K562 (cell line): Measurements from ENCODE around the gene TMEM167B. TPM values are rescaled to one million over a fixed set of nuclear protein-coding genes. Genes with fewer than 3 reads are reported as not detected.

Source experiments
- ATAC-seq: fragments of 200-7000 bp; cut with Tn5 transposase; 3 replicates; pipeline ENCODE4 v1.9.1; 2020; ENCODE audit warnings: moderate library complexity
- BruUV-seq: library from RNA; stranded (reverse); fragments of 400-500 nt; replicated peaks from 2 replicates; lab custom pipeline; 2021; lab: Mats Ljungman, UMichigan
- CTCF ChIA-PET: fragments of 300-600 bp; formaldehyde crosslinking; extraction: SDS; loops from one replicate; lab custom pipeline; 2021; ENCODE audit warnings: low intra/inter-chr PET ratio; lab: Yijun Ruan, JAX
- POLR2A ChIA-PET: fragments of 300-600, 350-650 bp; sonication (Branson Sonifier 250); formaldehyde crosslinking; extraction: SDS; loops from one replicate; lab custom pipeline; 2021; ENCODE audit warnings: antibody characterized with exemption, inconsistent platforms; lab: Yijun Ruan, JAX
- DNase-seq, 4 experiments: peaks; one replicate each; pipeline versions ENCODE4 v3.0.0 to v3.0.0-alpha.2; 2011 to 2018; ENCODE audit warnings: low spot score in 3 of 4, mixed read lengths in 3 of 4; ENCODE audit errors: extremely low read depth in 1 of 4
- FAIRE-seq: peaks from 2 replicates; lab custom pipeline; 2011; peaks lifted over from hg19 to GRCh38; lab: Jason Lieb, UNC
- H2AFZ ChIP-seq: 2 replicates; pipeline ENCODE4 v1.6.0; 2011; ENCODE audit warnings: low read depth, low read length, control low read depth, inconsistent platforms
- H3K27ac ChIP-seq: fragments of 200-600 bp; 3 replicates; pipeline ENCODE4 v1.8.0; 2011; ENCODE audit warnings: low read depth, mild to moderate bottlenecking, control low read depth, inconsistent platforms, low read length, moderate library complexity, mixed read lengths; ENCODE audit errors: extremely low read depth
- H3K27me3 ChIP-seq, 2 experiments: fragments of 300-600 bp in 1 of 2; 2 replicates in 1 of 2; 3 replicates in 1 of 2; pipeline versions ENCODE4 v1.6.0 to v1.8.0; 2011; ENCODE audit warnings: inconsistent platforms in 2 of 2, low read length in 2 of 2, mild to moderate bottlenecking in 1 of 2, mixed read lengths in 1 of 2, moderate library complexity in 1 of 2; ENCODE audit not compliant: control insufficient read depth in 2 of 2, insufficient read depth in 2 of 2
- H3K36me3 ChIP-seq: fragments of 300-600 bp; 3 replicates; pipeline ENCODE4 v1.8.0; 2011; ENCODE audit warnings: mild to moderate bottlenecking, low read length, inconsistent platforms; ENCODE audit not compliant: control insufficient read depth, insufficient read depth
- H3K4me1 ChIP-seq, 2 experiments: fragments of 200-600 bp in 1 of 2; replicated peaks in 1 of 2; 2 replicates in 1 of 2; 3 replicates in 1 of 2; pipeline versions ENCODE4 v1.5.1 to v1.8.0; 2011; ENCODE audit warnings: inconsistent platforms in 2 of 2, low read length in 2 of 2, mild to moderate bottlenecking in 1 of 2, mixed read lengths in 1 of 2, moderate library complexity in 1 of 2; ENCODE audit not compliant: control insufficient read depth in 2 of 2, insufficient read depth in 2 of 2
- H3K4me2 ChIP-seq: 2 replicates; pipeline ENCODE4 v1.6.1; 2011; ENCODE audit warnings: low read length, control low read depth, inconsistent platforms, mixed read lengths; ENCODE audit not compliant: insufficient read depth
- H3K4me3 ChIP-seq: fragments of 200-600 bp; sonication (generic), shearing (Covaris generic); 2 replicates; pipeline ENCODE4 v1.5.1; 2016; ENCODE audit warnings: control low read depth, inconsistent platforms
- H3K79me2 ChIP-seq: fragments of 200-600 bp; 3 replicates; pipeline ENCODE4 v1.8.0; 2011; ENCODE audit warnings: low read length, inconsistent platforms; ENCODE audit not compliant: control insufficient read depth, insufficient read depth
- H3K9ac ChIP-seq, 2 experiments: 2 replicates each; pipeline versions ENCODE4 v1.6.0 to v1.6.1; 2011; ENCODE audit warnings: low read depth in 2 of 2, low read length in 2 of 2, control low read depth in 1 of 2, inconsistent platforms in 1 of 2, mild to moderate bottlenecking in 1 of 2, mixed read lengths in 1 of 2; ENCODE audit not compliant: insufficient read depth in 1 of 2
- H3K9me1 ChIP-seq: one replicate; pipeline ENCODE4 v1.6.0; 2011; ENCODE audit warnings: inconsistent platforms, mild to moderate bottlenecking, low read length, moderate library complexity; ENCODE audit not compliant: control insufficient read depth, insufficient read depth
- H3K9me3 ChIP-seq: replicated peaks from 2 replicates; pipeline ENCODE4 v1.5.1; 2011; ENCODE audit warnings: low read depth, low read length, inconsistent platforms; ENCODE audit not compliant: control insufficient read depth, insufficient read depth
- H4K20me1 ChIP-seq: replicated peaks from 2 replicates; pipeline ENCODE4 v1.6.1; 2011; ENCODE audit warnings: low read length, inconsistent platforms, mixed read lengths; ENCODE audit not compliant: control insufficient read depth, insufficient read depth
- BRD4 ChIP-seq: fragments of 200-600 bp; sonication (generic); IDR thresholded peaks from 2 replicates; pipeline ENCODE4 v1.6.1; 2017; ENCODE audit warnings: inconsistent platforms
- CBFA2T2 ChIP-seq: fragments of 450-650 bp; conservative IDR thresholded peaks from 2 replicates; pipeline ENCODE4 v1.6.1; 2017; ENCODE audit warnings: mild to moderate bottlenecking
- CBX1 ChIP-seq: sonication (generic); IDR thresholded peaks from 2 replicates; pipeline ENCODE4 v1.6.1; 2016; ENCODE audit warnings: antibody characterized with exemption, low read depth, mild to moderate bottlenecking
- KLF16 ChIP-seq: IDR thresholded peaks from 2 replicates; pipeline ENCODE4 v1.6.1; 2016; ENCODE audit warnings: antibody characterized with exemption
- MAFF ChIP-seq: IDR thresholded peaks from 2 replicates; pipeline ENCODE4 v1.6.1; 2012; ENCODE audit warnings: low read length, improper control_type of control experiment
- MTF1 ChIP-seq: fragments of 250-450 bp; sonication (Bioruptor Pico); IDR thresholded peaks from 2 replicates; pipeline ENCODE4 v1.9.0; 2021; ENCODE audit warnings: moderate library complexity, mild to moderate bottlenecking, inconsistent platforms, borderline replicate concordance
- NFE2 ChIP-seq: IDR thresholded peaks from 2 replicates; pipeline ENCODE4 v1.6.1; 2014; ENCODE audit warnings: antibody characterized with exemption, low read depth
- NFIX ChIP-seq: fragments of 250-450 bp; sonication (Bioruptor Pico); IDR thresholded peaks from 2 replicates; pipeline ENCODE4 v1.4.0; 2020; ENCODE audit warnings: low read depth, mild to moderate bottlenecking, moderate library complexity
- NFXL1 ChIP-seq: fragments of 450-650 bp; formaldehyde crosslinking; IDR thresholded peaks from 2 replicates; pipeline ENCODE4 v1.4.0; 2021; ENCODE audit warnings: mild to moderate bottlenecking
- ZNF766 ChIP-seq: fragments of 200-800 bp; sonication (Bioruptor generic); conservative IDR thresholded peaks from 2 replicates; pipeline ENCODE4 v1.6.1; 2016; ENCODE audit warnings: missing genetic modification characterization, missing compliant biosample characterization
- whole genome bisulfite sequencing: fragments of 100-300 bp; shearing (Covaris generic); methylation state at CpG from one replicate; pipeline ENCODE4 v1.1.6; 2016; ENCODE audit warnings: low coverage, mixed read lengths; ENCODE audit not compliant: insufficient coverage; ENCODE audit errors: missing lambda C conversion rate; 5-methylcytosine and 5-hydroxymethylcytosine counted together
- in situ Hi-C: fragments of 300-500 bp; cut with MboI; formaldehyde crosslinking; loops from 4 replicates; pipeline ENCODE4 v1.15.0; 2018; ENCODE audit warnings: inconsistent platforms, mixed read lengths
- intact Hi-C: fragments of 100-400 bp; cut with micrococcal nuclease; formaldehyde crosslinking; loops from 2 replicates; pipeline ENCODE4 v1.14.2; 2022
- polyA plus RNA-seq, 8 experiments: library from polyadenylated mRNA; depleted of rRNA in 4 of 8; stranded (reverse) in 5 of 8; unstranded in 3 of 8; fragments of >200 nt; fragmentation: Nextera tagmentation in 2 of 8; fragmentation: Illumina TruSeq in 1 of 8; extraction: Ambion mirVana in 2 of 8; extraction: Trizol in 1 of 8; gene quantifications; 2 replicates each; pipeline versions ENCODE4 v1.2.1 to v1.2.3, GENCODE V29; 2011 to 2014; ENCODE audit warnings: inconsistent platforms in 1 of 8, missing spikeins in 1 of 8
- total RNA-seq, 7 experiments: library from RNA; depleted of rRNA in 6 of 7; stranded (reverse); fragments of >200 nt in 6 of 7; fragmentation: Illumina TruSeq in 2 of 7; extraction: Trizol in 2 of 7; gene quantifications; 2 replicates each; pipeline versions ENCODE4 v1.2.1 to v1.2.3, GENCODE V29; 2011 to 2021; ENCODE audit warnings: low replicate concordance in 1 of 7
- TF ChIP-seq, protein P1 (sequence below), 2 experiments: fragments of 200-800 bp in 1 of 2; sonication (Bioruptor generic) in 1 of 2; sonication (generic) in 1 of 2; formaldehyde crosslinking in 1 of 2; IDR thresholded peaks in 1 of 2; conservative IDR thresholded peaks in 1 of 2; 2 replicates each; pipeline versions ENCODE4 v1.5.0 to v1.6.1; 2016 to 2020; ENCODE audit warnings: missing compliant biosample characterization in 1 of 2, missing genetic modification characterization in 1 of 2, missing genetic modification reagents in 1 of 2
- TF ChIP-seq, protein P2 (sequence below), 2 experiments: fragments of 450-650 bp; IDR thresholded peaks; 2 replicates each; pipeline ENCODE4 v1.6.1; 2016; ENCODE audit warnings: mild to moderate bottlenecking in 2 of 2, borderline replicate concordance in 1 of 2, low read depth in 1 of 2, moderate library complexity in 1 of 2

The TMEM167B gene
- total and polyA plus RNA-seq, 9 of the 15 experiments (the other 6 are each of a cell fraction or from before 2014, with no cell fraction given) = 17.2 to 36.4 (median 32.2) TPM

DNA sequence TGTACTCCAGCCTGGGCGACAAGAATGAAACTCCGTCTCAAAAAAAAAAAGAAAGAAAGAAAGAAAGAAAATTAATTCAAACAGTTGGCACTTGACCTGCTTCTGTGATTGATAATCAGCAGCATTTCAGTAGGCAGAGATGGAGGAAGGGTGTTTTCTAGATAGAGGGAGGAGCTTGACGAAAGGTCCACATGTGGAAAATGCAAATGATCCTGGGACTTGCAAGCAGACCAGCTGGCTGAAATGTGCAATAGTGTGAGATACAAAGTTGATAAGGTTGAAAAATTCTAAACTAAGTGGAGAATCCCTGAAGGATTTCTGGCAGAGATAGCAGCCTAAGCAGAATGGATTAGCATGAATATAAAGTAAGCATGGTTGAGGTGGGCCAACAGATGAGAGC is 27.5 kb downstream of the TMEM167B start:
- intact Hi-C loops = loop anchor here (10.0 kb wide), 3 partner anchors 147 to 1333 kb away; partner anchors contain the start of gene GPR61
- TF ChIP-seq MAFF (no peak), CBX1 (no peak), NFXL1 (CRISPR knock-in tag) (no peak), MTF1 (no peak), NFIX (CRISPR knock-in tag) (no peak), BRD4 (no peak), KLF16 (no peak), ZNF766 (CRISPR knock-in tag) (no peak), CBFA2T2 (no peak), NFE2 (no peak)
- TF ChIP-seq, protein P1, sequence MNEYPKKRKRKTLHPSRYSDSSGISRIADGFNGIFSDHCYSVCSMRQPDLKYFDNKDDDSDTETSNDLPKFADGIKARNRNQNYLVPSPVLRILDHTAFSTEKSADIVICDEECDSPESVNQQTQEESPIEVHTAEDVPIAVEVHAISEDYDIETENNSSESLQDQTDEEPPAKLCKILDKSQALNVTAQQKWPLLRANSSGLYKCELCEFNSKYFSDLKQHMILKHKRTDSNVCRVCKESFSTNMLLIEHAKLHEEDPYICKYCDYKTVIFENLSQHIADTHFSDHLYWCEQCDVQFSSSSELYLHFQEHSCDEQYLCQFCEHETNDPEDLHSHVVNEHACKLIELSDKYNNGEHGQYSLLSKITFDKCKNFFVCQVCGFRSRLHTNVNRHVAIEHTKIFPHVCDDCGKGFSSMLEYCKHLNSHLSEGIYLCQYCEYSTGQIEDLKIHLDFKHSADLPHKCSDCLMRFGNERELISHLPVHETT (CRISPR knock-in tag; conservative IDR thresholded peaks at IDR 0.05 in 1 of 2, IDR thresholded peaks at IDR 0.05 in 1 of 2) = no peak
- TF ChIP-seq, protein P2, sequence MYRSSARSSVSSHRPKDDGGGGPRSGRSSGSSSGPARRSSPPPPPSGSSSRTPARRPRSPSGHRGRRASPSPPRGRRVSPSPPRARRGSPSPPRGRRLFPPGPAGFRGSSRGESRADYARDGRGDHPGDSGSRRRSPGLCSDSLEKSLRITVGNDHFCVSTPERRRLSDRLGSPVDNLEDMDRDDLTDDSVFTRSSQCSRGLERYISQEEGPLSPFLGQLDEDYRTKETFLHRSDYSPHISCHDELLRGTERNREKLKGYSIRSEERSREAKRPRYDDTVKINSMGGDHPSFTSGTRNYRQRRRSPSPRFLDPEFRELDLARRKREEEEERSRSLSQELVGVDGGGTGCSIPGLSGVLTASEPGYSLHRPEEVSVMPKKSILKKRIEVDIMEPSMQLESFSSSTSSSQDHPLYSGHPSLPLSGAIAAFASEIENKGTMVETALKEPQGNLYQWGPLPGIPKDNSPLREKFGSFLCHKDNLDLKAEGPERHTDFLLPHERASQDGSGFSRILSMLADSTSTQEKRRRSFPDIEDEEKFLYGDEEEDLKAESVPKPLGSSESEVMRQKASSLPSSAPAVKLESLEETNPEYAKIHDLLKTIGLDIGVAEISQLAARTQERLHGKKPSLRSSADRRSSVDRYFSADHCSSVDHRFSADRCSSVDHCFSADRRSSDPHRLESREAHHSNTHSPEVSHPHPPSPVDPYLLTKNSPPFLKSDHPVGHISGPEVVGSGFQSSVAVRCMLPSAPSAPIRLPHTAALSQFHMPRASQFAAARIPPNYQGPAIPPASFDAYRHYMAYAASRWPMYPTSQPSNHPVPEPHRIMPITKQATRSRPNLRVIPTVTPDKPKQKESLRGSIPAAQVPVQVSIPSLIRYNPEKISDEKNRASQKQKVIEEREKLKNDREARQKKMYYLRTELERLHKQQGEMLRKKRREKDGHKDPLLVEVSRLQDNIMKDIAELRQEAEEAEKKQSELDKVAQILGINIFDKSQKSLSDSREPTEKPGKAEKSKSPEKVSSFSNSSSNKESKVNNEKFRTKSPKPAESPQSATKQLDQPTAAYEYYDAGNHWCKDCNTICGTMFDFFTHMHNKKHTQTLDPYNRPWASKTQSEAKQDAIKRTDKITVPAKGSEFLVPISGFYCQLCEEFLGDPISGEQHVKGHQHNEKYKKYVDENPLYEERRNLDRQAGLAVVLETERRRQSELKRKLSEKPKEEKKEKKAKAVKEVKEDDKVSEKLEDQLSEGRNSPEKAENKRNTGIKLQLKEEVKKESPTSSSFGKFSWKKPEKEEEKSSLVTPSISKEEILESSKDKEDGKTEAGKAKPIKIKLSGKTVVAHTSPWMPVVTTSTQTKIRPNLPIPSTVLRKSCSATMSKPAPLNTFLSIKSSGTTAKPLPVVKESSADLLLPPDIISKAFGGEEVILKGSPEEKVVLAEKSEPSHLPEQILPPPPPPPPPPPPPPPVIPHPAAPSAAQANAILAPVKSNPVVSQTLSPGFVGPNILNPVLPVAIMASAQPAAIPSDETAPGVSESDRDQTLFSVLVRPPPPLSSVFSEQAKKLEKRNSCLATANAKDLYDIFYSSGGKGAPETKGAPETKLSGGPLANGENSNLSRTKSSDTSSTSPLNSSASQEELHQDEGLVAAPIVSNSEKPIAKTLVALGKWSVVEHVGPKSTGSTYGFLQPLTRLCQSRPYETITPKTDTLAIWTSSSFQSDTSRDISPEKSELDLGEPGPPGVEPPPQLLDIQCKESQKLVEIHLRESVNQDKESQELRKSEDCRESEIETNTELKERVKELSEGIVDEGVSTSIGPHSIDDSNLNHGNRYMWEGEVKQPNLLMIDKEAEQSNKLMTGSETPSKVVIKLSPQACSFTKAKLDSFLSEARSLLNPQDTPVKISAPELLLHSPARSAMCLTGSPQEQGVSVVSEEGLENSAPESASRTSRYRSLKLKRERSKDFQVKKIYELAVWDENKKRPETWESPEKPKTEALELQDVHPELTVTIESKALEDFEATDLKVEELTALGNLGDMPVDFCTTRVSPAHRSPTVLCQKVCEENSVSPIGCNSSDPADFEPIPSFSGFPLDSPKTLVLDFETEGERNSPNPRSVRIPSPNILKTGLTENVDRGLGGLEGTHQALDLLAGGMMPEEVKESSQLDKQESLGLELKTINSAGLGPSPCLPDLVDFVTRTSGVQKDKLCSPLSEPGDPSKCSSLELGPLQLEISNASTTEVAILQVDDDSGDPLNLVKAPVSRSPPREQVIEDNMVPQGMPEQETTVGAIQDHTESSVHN (IDR thresholded peaks at IDR 0.05; ENCODE audit: borderline replicate concordance in 1 of 2, low read depth in 1 of 2) = no peak

More for the DNA sequence above, 27.5 kb downstream of the TMEM167B start:
- FAIRE-seq (no peak), DNase-seq (no peak), ATAC-seq (no peak)
- Histone ChIP-seq H3K27ac (no peak overlapping the region), H3K4me2 (no peak overlapping the region), H3K9ac (no peak overlapping the region), H2AFZ (no peak overlapping the region), H3K79me2 (no peaks in the 10 kb centered on the region), H3K4me3 (no peak overlapping the region), H3K9me3 (no peaks in the 10 kb centered on the region), H3K36me3 (no peaks in the 10 kb centered on the region), H3K27me3 (peaks cover 0 to 6% of the 10 kb centered on the region in 2 experiments; a peak in 1 of 5 replicates), H3K4me1 (peaks cover 2 to 11% of the 10 kb centered on the region in 2 experiments; a peak in 2 of 5 replicates), H4K20me1 (no peaks in the 10 kb centered on the region), H3K9me1 (no peaks in the 10 kb centered on the region)
- ChIA-PET CTCF (no interaction called here), POLR2A (interaction anchor here (0.8 kb wide), 1 partner anchor 13 kb away, joined by 3 read pairs; no protein-coding TSS in a partner anchor)
- BruUV-seq = no TSS peak
- 47% methylated on average over 3 of the region's 3 CpGs for WGBS
- in situ Hi-C loops = no loop called here
